ENCODE results near the gene PSEN1.

DNA sequence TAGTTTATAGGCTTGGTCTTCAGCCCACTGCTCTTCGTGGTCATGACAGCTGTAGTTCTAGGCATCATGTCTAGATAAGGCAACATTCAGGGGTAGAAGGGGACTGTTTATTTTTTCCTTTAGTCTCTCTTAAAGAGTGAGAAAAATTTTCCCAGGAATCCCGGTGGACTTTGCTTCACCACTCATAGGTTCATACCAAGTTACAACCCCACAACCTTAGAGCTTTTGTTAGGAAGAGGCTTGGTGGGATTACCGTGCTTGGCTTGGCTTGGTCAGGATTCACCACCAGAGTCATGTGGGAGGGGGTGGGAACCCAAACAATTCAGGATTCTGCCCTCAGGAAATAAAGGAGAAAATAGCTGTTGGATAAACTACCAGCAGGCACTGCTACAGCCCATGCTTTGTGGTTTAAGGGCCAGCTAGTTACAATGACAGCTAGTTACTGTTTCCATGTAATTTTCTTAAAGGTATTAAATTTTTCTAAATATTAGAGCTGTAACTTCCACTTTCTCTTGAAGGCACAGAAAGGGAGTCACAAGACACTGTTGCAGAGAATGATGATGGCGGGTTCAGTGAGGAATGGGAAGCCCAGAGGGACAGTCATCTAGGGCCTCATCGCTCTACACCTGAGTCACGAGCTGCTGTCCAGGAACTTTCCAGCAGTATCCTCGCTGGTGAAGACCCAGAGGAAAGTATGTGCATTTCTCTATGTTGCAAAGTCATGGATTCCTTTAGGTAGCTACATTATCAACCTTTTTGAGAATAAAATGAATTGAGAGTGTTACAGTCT lies 75.1 kb downstream of the PSEN1 start:
- TF ChIP-seq, protein P1, sequence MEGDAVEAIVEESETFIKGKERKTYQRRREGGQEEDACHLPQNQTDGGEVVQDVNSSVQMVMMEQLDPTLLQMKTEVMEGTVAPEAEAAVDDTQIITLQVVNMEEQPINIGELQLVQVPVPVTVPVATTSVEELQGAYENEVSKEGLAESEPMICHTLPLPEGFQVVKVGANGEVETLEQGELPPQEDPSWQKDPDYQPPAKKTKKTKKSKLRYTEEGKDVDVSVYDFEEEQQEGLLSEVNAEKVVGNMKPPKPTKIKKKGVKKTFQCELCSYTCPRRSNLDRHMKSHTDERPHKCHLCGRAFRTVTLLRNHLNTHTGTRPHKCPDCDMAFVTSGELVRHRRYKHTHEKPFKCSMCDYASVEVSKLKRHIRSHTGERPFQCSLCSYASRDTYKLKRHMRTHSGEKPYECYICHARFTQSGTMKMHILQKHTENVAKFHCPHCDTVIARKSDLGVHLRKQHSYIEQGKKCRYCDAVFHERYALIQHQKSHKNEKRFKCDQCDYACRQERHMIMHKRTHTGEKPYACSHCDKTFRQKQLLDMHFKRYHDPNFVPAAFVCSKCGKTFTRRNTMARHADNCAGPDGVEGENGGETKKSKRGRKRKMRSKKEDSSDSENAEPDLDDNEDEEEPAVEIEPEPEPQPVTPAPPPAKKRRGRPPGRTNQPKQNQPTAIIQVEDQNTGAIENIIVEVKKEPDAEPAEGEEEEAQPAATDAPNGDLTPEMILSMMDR (IDR thresholded peaks at IDR 0.05; ENCODE audit: low read depth, low read length): no peak
- no peak for TF ChIP-seq POLR2A (IDR thresholded peaks at IDR 0.05; ENCODE audit: extremely low read depth, insufficient read length)
- no peak for TF ChIP-seq MYC (IDR thresholded peaks at IDR 0.05; ENCODE audit: low read depth, low read length)
- TF ChIP-seq MAX (IDR thresholded peaks at IDR 0.05; ENCODE audit: low read depth, low read length): no peak
